ENCODE data around the gene LRRC26. TPM values are rescaled to one million over a fixed set of nuclear protein-coding genes. Genes with fewer than 3 reads are reported as not detected.

The LRRC26 gene
- total and polyA plus RNA-seq, 2 of the 13 experiments (the other 11 are each of a cell fraction or from before 2014, with no cell fraction given): not detected

- no peak for TF ChIP-seq ZNF318 (CRISPR knock-in tag; IDR thresholded peaks at IDR 0.05)
- TF ChIP-seq TFE3 (CRISPR knock-in tag; IDR thresholded peaks at IDR 0.05): no peak
- TF ChIP-seq NR0B2 (CRISPR knock-in tag; IDR thresholded peaks at IDR 0.05): no peak
- TF ChIP-seq MLX (CRISPR knock-in tag; IDR thresholded peaks at IDR 0.05): no peak
- no peak for TF ChIP-seq ZSCAN21 (CRISPR knock-in tag; IDR thresholded peaks at IDR 0.05; ENCODE audit: borderline replicate concordance)
- TF ChIP-seq ZEB1 (IDR thresholded peaks at IDR 0.05; ENCODE audit: insufficient replicate concordance, low read depth): no peak
- TF ChIP-seq ZNF362 (CRISPR knock-in tag; IDR thresholded peaks at IDR 0.05; ENCODE audit: borderline replicate concordance): no peak
Observed at GRCh38 chr9:137194388-137194787, 24.5 kb upstream of the LRRC26 start (continued).

Measured in HepG2 (cell line).